Measurements from ENCODE around the gene LPP. TPM values are rescaled to one million over a fixed set of nuclear protein-coding genes. Genes with fewer than 3 reads are reported as not detected.

The LPP gene
- total RNA-seq, 4 donors from 2014 or later: 1,872 to 3,079 (median 2,300) TPM

GRCh38 chr3:188690064-188690463 is 536.1 kb downstream of the LPP start:
- peak in 1 of 2 donors; percentile 10 for TF ChIP-seq POLR2AphosphoS5 (IDR thresholded peaks at IDR 0.05)
- TF ChIP-seq CTCF (IDR thresholded peaks at IDR 0.05): no peak
- Histone ChIP-seq H3K9me3 (no peaks in the 10 kb centered on the region), H3K27me3 (no peaks in the 10 kb centered on the region), H3K27ac (replicated peaks in 1 of 4) (peak overlapping the region; percentile 16 to 80 (median 72)), H3K4me1 (peaks cover 33 to 93% (median 79%) of the 10 kb centered on the region in 4 donors), H3K4me3 (no peak overlapping the region), H3K36me3 (no peaks in the 10 kb centered on the region)
- no peak for DNase-seq (ENCODE audit: extremely low spot score)
- intact Hi-C loops (cut with DNase I): no loop called here
- 52% methylated on average over 5 of the region's 5 CpGs for WGBS

GRCh38 chr3:188691004-188691403 is 537.0 kb downstream of the LPP start:
- Histone ChIP-seq H3K9me3 (no peaks in the 10 kb centered on the region), H3K27ac (replicated peaks in 1 of 4) (peak overlapping the region; percentile 16 to 80 (median 44)), H3K4me3 (no peak overlapping the region), H3K27me3 (no peaks in the 10 kb centered on the region), H3K36me3 (no peaks in the 10 kb centered on the region), H3K4me1 (peaks cover 26 to 91% (median 75%) of the 10 kb centered on the region in 4 donors)
- no peak for DNase-seq (ENCODE audit: extremely low spot score)
- intact Hi-C loops (cut with DNase I): no loop called here
- no peak for TF ChIP-seq POLR2AphosphoS5 (IDR thresholded peaks at IDR 0.05)
- TF ChIP-seq CTCF (IDR thresholded peaks at IDR 0.05): no peak
- no peak for TF ChIP-seq EP300 (IDR thresholded peaks at IDR 0.05)
- no peak for TF ChIP-seq POLR2A (IDR thresholded peaks at IDR 0.05; ENCODE audit: low read depth)
- WGBS: 81% methylated on average over 1 of the region's 1 CpG

GRCh38 chr3:188691665-188692064 is 537.7 kb downstream of the LPP start:
- H3K36me3 ChIP-seq: no peaks in the 10 kb centered on the region
- no peak overlapping the region for H3K4me3 ChIP-seq
- TF ChIP-seq EP300 (IDR thresholded peaks at IDR 0.05): no peak
- TF ChIP-seq POLR2AphosphoS5 (IDR thresholded peaks at IDR 0.05): no peak
- TF ChIP-seq CTCF (IDR thresholded peaks at IDR 0.05): no peak
- no peak for TF ChIP-seq POLR2A (IDR thresholded peaks at IDR 0.05; ENCODE audit: low read depth)
- peak overlapping the region in 2 of 4 donors; percentile 16 to 80 for H3K27ac ChIP-seq (replicated peaks in 1 of 4)
- no peak for DNase-seq (ENCODE audit: extremely low spot score)
- peaks cover 26 to 90% (median 69%) of the 10 kb centered on the region in 4 donors for H3K4me1 ChIP-seq
- no peaks in the 10 kb centered on the region for H3K27me3 ChIP-seq
- intact Hi-C loops (cut with DNase I): no loop called here
- 41% methylated on average over 1 of the region's 1 CpG for WGBS
- H3K9me3 ChIP-seq: no peaks in the 10 kb centered on the region

GRCh38 chr3:188692700-188693099 is 538.7 kb downstream of the LPP start:
- peak overlapping the region in 2 of 4 donors; percentile 9 to 28 for H3K27ac ChIP-seq (replicated peaks in 1 of 4)
- H3K4me1 ChIP-seq: peaks cover 26 to 90% (median 63%) of the 10 kb centered on the region in 4 donors
- DNase-seq (ENCODE audit: extremely low spot score): no peak
- H3K9me3 ChIP-seq: no peaks in the 10 kb centered on the region
- no peaks in the 10 kb centered on the region for H3K27me3 ChIP-seq
- H3K4me3 ChIP-seq: no peak overlapping the region
- intact Hi-C loops (cut with DNase I): no loop called here
- H3K36me3 ChIP-seq: no peaks in the 10 kb centered on the region
- 62% methylated on average over 2 of the region's 2 CpGs for WGBS
- no peak for TF ChIP-seq EP300 (IDR thresholded peaks at IDR 0.05)
- no peak for TF ChIP-seq CTCF (IDR thresholded peaks at IDR 0.05)
- TF ChIP-seq POLR2A (IDR thresholded peaks at IDR 0.05; ENCODE audit: low read depth): no peak
- no peak for TF ChIP-seq POLR2AphosphoS5 (IDR thresholded peaks at IDR 0.05)

- no peaks in the 10 kb centered on the region for H3K9me3 ChIP-seq
- H3K4me3 ChIP-seq: no peak overlapping the region
- H3K27ac ChIP-seq (replicated peaks in 1 of 4): peak overlapping the region in 3 of 4 donors; percentile 8 to 28 (median 9)
- intact Hi-C loops (cut with DNase I): no loop called here
- H3K4me1 ChIP-seq: peaks cover 18 to 90% (median 62%) of the 10 kb centered on the region in 4 donors
- no peak for DNase-seq (ENCODE audit: extremely low spot score)
- WGBS: 67% methylated on average over 7 of the region's 7 CpGs
- H3K36me3 ChIP-seq: no peaks in the 10 kb centered on the region
- no peak for TF ChIP-seq EP300 (IDR thresholded peaks at IDR 0.05)
- H3K27me3 ChIP-seq: no peaks in the 10 kb centered on the region
These were observed 539.5 kb downstream of the LPP start for GRCh38 chr3:188693435-188693834.
